Liver (tissue), 9 donors: ENCODE data around the gene NOPCHAP1. TPM values are rescaled to one million over a fixed set of nuclear protein-coding genes. Genes with fewer than 3 reads are reported as not detected.

Experiments
- DNase-seq: peaks from one replicate; pipeline ENCODE4 v3.0.0-alpha.2; 2017; ENCODE audit warnings: low spot score
- H3K27ac ChIP-seq, 2 donors: one replicate each; pipeline ENCODE4 v1.7.0; 2013; ENCODE audit warnings: inconsistent platforms in 2 of 2, low read length in 2 of 2, control low read depth in 1 of 2, low read depth in 1 of 2, mild to moderate bottlenecking in 1 of 2
- H3K27me3 ChIP-seq, 4 donors: one replicate each; pipeline versions ENCODE4 v1.6.1 to v1.7.0; 2013; ENCODE audit warnings: low read length in 3 of 4, inconsistent platforms in 1 of 4, mild to moderate bottlenecking in 1 of 4, moderate library complexity in 1 of 4; ENCODE audit not compliant: control insufficient read depth in 4 of 4, insufficient read depth in 4 of 4
- H3K36me3 ChIP-seq, 4 donors: one replicate each; pipeline versions ENCODE4 v1.6.1 to v1.7.0; 2013; ENCODE audit warnings: low read length in 3 of 4, mild to moderate bottlenecking in 3 of 4, low read depth in 1 of 4, moderate library complexity in 1 of 4; ENCODE audit not compliant: control insufficient read depth in 4 of 4, insufficient read depth in 3 of 4
- H3K4me1 ChIP-seq, 4 donors: one replicate each; pipeline versions ENCODE4 v1.6.1 to v1.7.0; 2013; ENCODE audit warnings: low read length in 3 of 4, mild to moderate bottlenecking in 3 of 4, moderate library complexity in 1 of 4; ENCODE audit not compliant: control insufficient read depth in 4 of 4, insufficient read depth in 4 of 4
- H3K4me3 ChIP-seq, 3 donors: one replicate each; pipeline versions ENCODE4 v1.6.1 to v1.7.0; 2013; ENCODE audit warnings: low read length in 3 of 3, control low read depth in 1 of 3, low read depth in 1 of 3, mild to moderate bottlenecking in 1 of 3
- H3K9ac ChIP-seq, 2 donors: one replicate each; pipeline ENCODE4 v1.7.0; 2013; ENCODE audit warnings: low read length in 2 of 2, mild to moderate bottlenecking in 2 of 2, moderate library complexity in 2 of 2, control low read depth in 1 of 2, low read depth in 1 of 2
- H3K9me3 ChIP-seq, 4 donors: one replicate each; pipeline versions ENCODE4 v1.6.1 to v1.7.0; 2013; ENCODE audit warnings: low read length in 3 of 4; ENCODE audit not compliant: control insufficient read depth in 4 of 4
- EGR1 ChIP-seq, 2 donors: IDR thresholded peaks; 2 replicates each; pipeline ENCODE4 v1.6.1; 2016 to 2018; ENCODE audit warnings: antibody characterized with exemption in 2 of 2, low read depth in 2 of 2
- FOXA1 ChIP-seq: IDR thresholded peaks from 2 replicates; pipeline ENCODE4 v1.6.1; 2016; ENCODE audit warnings: antibody characterized with exemption
- FOXA2 ChIP-seq: IDR thresholded peaks from 2 replicates; pipeline ENCODE4 v1.6.1; 2016; ENCODE audit warnings: antibody characterized with exemption
- GABPA ChIP-seq, 2 donors: IDR thresholded peaks in 1 of 2; conservative IDR thresholded peaks in 1 of 2; 2 replicates each; pipeline ENCODE4 v1.6.1; 2016; ENCODE audit warnings: antibody characterized with exemption in 2 of 2, mild to moderate bottlenecking in 1 of 2, moderate library complexity in 1 of 2
- HNF4A ChIP-seq, 2 donors: conservative IDR thresholded peaks; 2 replicates each; pipeline ENCODE4 v1.6.1; 2016; ENCODE audit warnings: antibody characterized with exemption in 2 of 2, mild to moderate bottlenecking in 2 of 2
- HNF4G ChIP-seq: IDR thresholded peaks from 2 replicates; pipeline ENCODE4 v1.6.1; 2016; ENCODE audit warnings: antibody characterized with exemption
- JUND ChIP-seq, 2 donors: IDR thresholded peaks; 2 replicates each; pipeline ENCODE4 v1.6.1; 2016; ENCODE audit warnings: antibody characterized with exemption in 2 of 2
- NR2F2 ChIP-seq: IDR thresholded peaks from 2 replicates; pipeline ENCODE4 v1.6.1; 2016; ENCODE audit warnings: antibody characterized with exemption
- RAD21 ChIP-seq, 2 donors: IDR thresholded peaks; 2 replicates each; pipeline ENCODE4 v1.6.1; 2016; ENCODE audit warnings: antibody characterized with exemption in 2 of 2, mild to moderate bottlenecking in 2 of 2
- RXRA ChIP-seq, 2 donors: IDR thresholded peaks; 2 replicates each; pipeline ENCODE4 v1.6.1; 2017 to 2018; ENCODE audit warnings: antibody characterized with exemption in 2 of 2, mild to moderate bottlenecking in 1 of 2
- SP1 ChIP-seq: IDR thresholded peaks from 2 replicates; pipeline ENCODE4 v1.6.1; 2018; ENCODE audit warnings: antibody characterized with exemption, mild to moderate bottlenecking
- TAF1 ChIP-seq: conservative IDR thresholded peaks from 2 replicates; pipeline ENCODE4 v1.6.1; 2016; ENCODE audit warnings: antibody characterized with exemption, mild to moderate bottlenecking
- YY1 ChIP-seq: IDR thresholded peaks from 2 replicates; pipeline ENCODE4 v1.6.1; 2016; ENCODE audit warnings: antibody characterized with exemption, mild to moderate bottlenecking
- ZBTB33 ChIP-seq: IDR thresholded peaks from 2 replicates; pipeline ENCODE4 v1.6.1; 2016; ENCODE audit warnings: antibody characterized with exemption
- WGBS: extraction: QIAGEN DNeasy Blood & Tissue Kit; methylation state at CpG from one replicate; pipeline ENCODE4 v1.1.7; 2013; 5-methylcytosine and 5-hydroxymethylcytosine counted together
- polyA plus RNA-seq, 2 donors: library from polyadenylated mRNA; stranded (reverse) in 1 of 2; unstranded in 1 of 2; fragments of 200-250 nt in 1 of 2; fragments of >200 nt in 1 of 2; fragmentation: Nextera tagmentation in 1 of 2; extraction: Ambion mirVana in 1 of 2; gene quantifications; one replicate each; pipeline versions ENCODE4 v1.2.1 to v1.2.3, GENCODE V29; 2013 to 2015
- total RNA-seq, 2 donors: library from RNA; depleted of rRNA; stranded (reverse); fragments of >200 nt; gene quantifications; one replicate each; pipeline ENCODE4 v1.2.3, GENCODE V29; 2014
- TF ChIP-seq, protein P1 (sequence below): IDR thresholded peaks from 2 replicates; pipeline ENCODE4 v1.6.1; 2016; ENCODE audit warnings: antibody characterized with exemption
- TF ChIP-seq, protein P2 (sequence below): IDR thresholded peaks from 2 replicates; pipeline ENCODE4 v1.6.1; 2016; ENCODE audit warnings: antibody characterized with exemption, mild to moderate bottlenecking
- TF ChIP-seq, protein P3 (sequence below): fragments of 150-350 bp; IDR thresholded peaks from 2 replicates; pipeline ENCODE4 v1.5.1; 2017; ENCODE audit warnings: improper control_type of control experiment, low read depth, low read length; ENCODE audit not compliant: missing input control
- donor health status: healthy.
- donor health status: healthy.
- donor health status: healthy.
- donor health status: healthy.
- donor health status: healthy.

NOPCHAP1 gene
- total and polyA plus RNA-seq, 4 donors, result 2.1 to 18.6 (median 3.5) TPM

GRCh38 chr12:105014603-105015002, 28.5 kb downstream of the NOPCHAP1 start (continued):
- TF ChIP-seq JUND (IDR thresholded peaks at IDR 0.05), result peak; percentile 95 to 97

DNA sequence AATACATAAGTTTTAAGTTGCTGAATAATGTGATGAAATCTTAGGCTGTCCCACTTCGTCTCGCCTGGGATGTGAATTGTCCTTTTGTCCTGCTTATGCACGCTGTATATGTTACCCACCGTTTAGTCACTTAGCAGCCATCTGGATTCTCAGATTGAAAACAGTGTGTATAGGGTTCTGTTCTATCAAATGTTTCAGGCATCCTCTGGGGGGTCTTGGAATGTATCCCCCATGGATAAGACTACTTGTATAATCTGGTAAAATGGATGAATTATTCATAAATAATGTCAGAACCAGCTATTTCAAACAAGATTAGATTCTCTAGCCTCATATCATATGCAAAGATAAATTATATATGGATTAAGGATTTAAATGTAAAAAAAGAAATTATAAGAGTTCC, 29.4 kb downstream of the NOPCHAP1 start:
- Histone ChIP-seq H3K27ac (peak overlapping the region in 1 of 2 donors; percentile 44), H3K9me3 (no peaks in the 10 kb centered on the region), H3K27me3 (no peaks in the 10 kb centered on the region), H3K4me1 (peaks cover 0 to 19% (median 1%) of the 10 kb centered on the region in 4 donors), H3K4me3 (no peak overlapping the region), H3K9ac (no peak overlapping the region), H3K36me3 (peaks cover 0 to 8% (median 2%) of the 10 kb centered on the region in 4 donors)
- no peak for DNase-seq
- no peak for TF ChIP-seq JUND (IDR thresholded peaks at IDR 0.05)
- no peak for TF ChIP-seq RAD21 (IDR thresholded peaks at IDR 0.05)
- no peak for TF ChIP-seq ZBTB33
- TF ChIP-seq FOXA1, result no peak
- TF ChIP-seq EGR1 (IDR thresholded peaks at IDR 0.05; ENCODE audit: low read depth in 2 of 2), result no peak
- TF ChIP-seq, protein P1, sequence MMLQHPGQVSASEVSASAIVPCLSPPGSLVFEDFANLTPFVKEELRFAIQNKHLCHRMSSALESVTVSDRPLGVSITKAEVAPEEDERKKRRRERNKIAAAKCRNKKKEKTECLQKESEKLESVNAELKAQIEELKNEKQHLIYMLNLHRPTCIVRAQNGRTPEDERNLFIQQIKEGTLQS, result no peak
- no peak for TF ChIP-seq SP1
- no peak for TF ChIP-seq TAF1
- no peak for TF ChIP-seq HNF4A (conservative IDR thresholded peaks at IDR 0.05)
- no peak for TF ChIP-seq RXRA (IDR thresholded peaks at IDR 0.05)
- TF ChIP-seq YY1, result no peak
- no peak for TF ChIP-seq FOXA2
- 93% methylated on average over 4 of the region's 4 CpGs for WGBS

GRCh38 chr12:105018012-105018411, 31.9 kb downstream of the NOPCHAP1 start:
- H3K4me1 ChIP-seq, result peaks cover 0 to 19% (median 1%) of the 10 kb centered on the region in 4 donors
- no peak overlapping the region for H3K27ac ChIP-seq
- DNase-seq, result no peak
- WGBS, result 97% methylated on average over 4 of the region's 4 CpGs
- H3K9me3 ChIP-seq, result no peaks in the 10 kb centered on the region
- no peak overlapping the region for H3K9ac ChIP-seq
- no peaks in the 10 kb centered on the region for H3K27me3 ChIP-seq
- TF ChIP-seq EGR1 (IDR thresholded peaks at IDR 0.05; ENCODE audit: low read depth in 2 of 2), result no peak
- TF ChIP-seq ZBTB33, result no peak
- no peak for TF ChIP-seq HNF4G
- TF ChIP-seq GABPA (IDR thresholded peaks at IDR 0.05 in 1 of 2, conservative IDR thresholded peaks at IDR 0.05 in 1 of 2), result no peak
- no peak for TF ChIP-seq FOXA2
- TF ChIP-seq NR2F2, result no peak
- TF ChIP-seq, protein P2, sequence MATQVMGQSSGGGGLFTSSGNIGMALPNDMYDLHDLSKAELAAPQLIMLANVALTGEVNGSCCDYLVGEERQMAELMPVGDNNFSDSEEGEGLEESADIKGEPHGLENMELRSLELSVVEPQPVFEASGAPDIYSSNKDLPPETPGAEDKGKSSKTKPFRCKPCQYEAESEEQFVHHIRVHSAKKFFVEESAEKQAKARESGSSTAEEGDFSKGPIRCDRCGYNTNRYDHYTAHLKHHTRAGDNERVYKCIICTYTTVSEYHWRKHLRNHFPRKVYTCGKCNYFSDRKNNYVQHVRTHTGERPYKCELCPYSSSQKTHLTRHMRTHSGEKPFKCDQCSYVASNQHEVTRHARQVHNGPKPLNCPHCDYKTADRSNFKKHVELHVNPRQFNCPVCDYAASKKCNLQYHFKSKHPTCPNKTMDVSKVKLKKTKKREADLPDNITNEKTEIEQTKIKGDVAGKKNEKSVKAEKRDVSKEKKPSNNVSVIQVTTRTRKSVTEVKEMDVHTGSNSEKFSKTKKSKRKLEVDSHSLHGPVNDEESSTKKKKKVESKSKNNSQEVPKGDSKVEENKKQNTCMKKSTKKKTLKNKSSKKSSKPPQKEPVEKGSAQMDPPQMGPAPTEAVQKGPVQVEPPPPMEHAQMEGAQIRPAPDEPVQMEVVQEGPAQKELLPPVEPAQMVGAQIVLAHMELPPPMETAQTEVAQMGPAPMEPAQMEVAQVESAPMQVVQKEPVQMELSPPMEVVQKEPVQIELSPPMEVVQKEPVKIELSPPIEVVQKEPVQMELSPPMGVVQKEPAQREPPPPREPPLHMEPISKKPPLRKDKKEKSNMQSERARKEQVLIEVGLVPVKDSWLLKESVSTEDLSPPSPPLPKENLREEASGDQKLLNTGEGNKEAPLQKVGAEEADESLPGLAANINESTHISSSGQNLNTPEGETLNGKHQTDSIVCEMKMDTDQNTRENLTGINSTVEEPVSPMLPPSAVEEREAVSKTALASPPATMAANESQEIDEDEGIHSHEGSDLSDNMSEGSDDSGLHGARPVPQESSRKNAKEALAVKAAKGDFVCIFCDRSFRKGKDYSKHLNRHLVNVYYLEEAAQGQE, result no peak
- TF ChIP-seq, protein P1, result no peak
- no peak for TF ChIP-seq TAF1
- TF ChIP-seq, protein P3, sequence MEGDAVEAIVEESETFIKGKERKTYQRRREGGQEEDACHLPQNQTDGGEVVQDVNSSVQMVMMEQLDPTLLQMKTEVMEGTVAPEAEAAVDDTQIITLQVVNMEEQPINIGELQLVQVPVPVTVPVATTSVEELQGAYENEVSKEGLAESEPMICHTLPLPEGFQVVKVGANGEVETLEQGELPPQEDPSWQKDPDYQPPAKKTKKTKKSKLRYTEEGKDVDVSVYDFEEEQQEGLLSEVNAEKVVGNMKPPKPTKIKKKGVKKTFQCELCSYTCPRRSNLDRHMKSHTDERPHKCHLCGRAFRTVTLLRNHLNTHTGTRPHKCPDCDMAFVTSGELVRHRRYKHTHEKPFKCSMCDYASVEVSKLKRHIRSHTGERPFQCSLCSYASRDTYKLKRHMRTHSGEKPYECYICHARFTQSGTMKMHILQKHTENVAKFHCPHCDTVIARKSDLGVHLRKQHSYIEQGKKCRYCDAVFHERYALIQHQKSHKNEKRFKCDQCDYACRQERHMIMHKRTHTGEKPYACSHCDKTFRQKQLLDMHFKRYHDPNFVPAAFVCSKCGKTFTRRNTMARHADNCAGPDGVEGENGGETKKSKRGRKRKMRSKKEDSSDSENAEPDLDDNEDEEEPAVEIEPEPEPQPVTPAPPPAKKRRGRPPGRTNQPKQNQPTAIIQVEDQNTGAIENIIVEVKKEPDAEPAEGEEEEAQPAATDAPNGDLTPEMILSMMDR, result no peak
- TF ChIP-seq JUND (IDR thresholded peaks at IDR 0.05), result no peak
- no peak for TF ChIP-seq SP1
- TF ChIP-seq RAD21 (IDR thresholded peaks at IDR 0.05), result no peak
- no peak for TF ChIP-seq RXRA (IDR thresholded peaks at IDR 0.05)
- H3K36me3 ChIP-seq, result peaks cover 0 to 4% (median 2%) of the 10 kb centered on the region in 4 donors
- H3K4me3 ChIP-seq, result no peak overlapping the region
